HepG2 (cell line): ENCODE data around the gene UGT1A8.

Source experiments
- MIXL1 ChIP-seq: IDR thresholded peaks from 2 replicates; pipeline ENCODE4 v1.6.1; 2016
- RBM22 ChIP-seq: fragments of 200-400 bp; formaldehyde crosslinking; optimal IDR thresholded peaks from 2 replicates; pipeline ENCODE3; 2017; ENCODE audit warnings: mild to moderate bottlenecking, low read length, moderate library complexity
- RNF2 ChIP-seq: fragments of 450-650 bp; conservative IDR thresholded peaks from 2 replicates; pipeline ENCODE4 v1.6.1; 2016; ENCODE audit warnings: low read depth
- RXRA ChIP-seq: sonication (generic); formaldehyde crosslinking; IDR thresholded peaks from 2 replicates; pipeline ENCODE4 v1.5.1; 2020; ENCODE audit warnings: missing genetic modification reagents
- ZNF670 ChIP-seq: sonication (generic); formaldehyde crosslinking; IDR thresholded peaks from 2 replicates; pipeline ENCODE4 v1.8.0; 2022; ENCODE audit warnings: mild to moderate bottlenecking, missing genetic modification reagents, borderline replicate concordance

- TF ChIP-seq MIXL1 (CRISPR knock-in tag) (no peak), RXRA (0 out of 2 replicates have a peak, but pooled peaks have one; percentile 6), RBM22 (no peak), RNF2 (no peak), ZNF670 (CRISPR knock-in tag) (no peak)
Measured at GRCh38 chr2:233817995-233818638, 200.7 kb downstream of the UGT1A8 start.
